ENCODE measurements around the gene CIDEB. TPM values are rescaled to one million over a fixed set of nuclear protein-coding genes. Genes with fewer than 3 reads are reported as not detected.
"Not testable (repeated sequence)": the region's sequence is repeated elsewhere in the genome, so short reads cannot be mapped to it uniquely, and the experiment has no call there.

The CIDEB gene
- polyA plus RNA-seq, 4 donors, result 20.2 to 28.4 (median 24.5) TPM

- DNase-seq (ENCODE audit: low read depth in 4 of 4, low spot score in 3 of 4), result no peak
Measured at GRCh38 chr14:24334431-24335291, 26.9 kb upstream of the CIDEB start, which contains the start of gene ADCY4. TSS of gene ADCY4 (minus strand) at chr14:24335071. CDS start at chr14:24334652, 419 bp downstream.

DNA sequence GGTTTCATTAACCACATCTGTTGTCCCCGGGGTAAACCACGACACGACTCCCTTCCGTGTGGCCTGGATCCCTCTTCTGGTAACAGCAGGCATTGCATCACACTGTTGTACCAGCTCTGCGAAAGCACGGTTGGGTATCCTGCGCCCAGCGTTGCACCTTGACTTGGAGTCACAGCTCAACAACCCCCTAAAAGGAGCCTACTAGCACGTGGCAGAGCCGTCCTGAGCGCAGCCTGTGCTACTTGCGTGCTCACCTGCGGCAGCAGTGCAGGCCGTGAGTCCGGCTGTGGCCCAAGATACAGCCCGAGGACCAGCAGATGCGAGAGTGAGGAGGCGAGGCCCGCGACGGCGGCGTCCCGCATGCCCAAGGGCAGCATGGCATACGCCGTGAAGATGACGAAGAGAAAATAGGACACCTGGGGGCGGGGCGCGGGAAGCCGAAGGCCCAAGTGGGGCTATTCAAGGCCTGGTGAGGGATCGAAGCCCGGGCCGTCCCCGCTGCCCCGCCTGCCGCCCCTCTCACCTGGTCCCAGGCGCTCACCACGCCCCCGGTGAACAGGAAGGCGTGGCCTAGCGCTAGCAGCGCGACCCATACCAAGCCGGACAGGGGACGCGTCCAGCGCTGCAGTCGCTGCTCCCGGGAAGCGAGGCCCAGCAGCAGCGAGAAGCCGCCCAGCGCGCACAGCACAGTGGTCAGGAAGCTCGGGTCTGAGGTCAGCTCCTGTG is 24.7 kb upstream of the CIDEB start:
- DNase-seq (ENCODE audit: low read depth in 4 of 4, low spot score in 3 of 4), result no peak

GRCh38 chr14:24331731-24332267 is 24.0 kb upstream of the CIDEB start:
- DNase-seq (ENCODE audit: low read depth in 4 of 4, low spot score in 3 of 4), result no peak

DNA sequence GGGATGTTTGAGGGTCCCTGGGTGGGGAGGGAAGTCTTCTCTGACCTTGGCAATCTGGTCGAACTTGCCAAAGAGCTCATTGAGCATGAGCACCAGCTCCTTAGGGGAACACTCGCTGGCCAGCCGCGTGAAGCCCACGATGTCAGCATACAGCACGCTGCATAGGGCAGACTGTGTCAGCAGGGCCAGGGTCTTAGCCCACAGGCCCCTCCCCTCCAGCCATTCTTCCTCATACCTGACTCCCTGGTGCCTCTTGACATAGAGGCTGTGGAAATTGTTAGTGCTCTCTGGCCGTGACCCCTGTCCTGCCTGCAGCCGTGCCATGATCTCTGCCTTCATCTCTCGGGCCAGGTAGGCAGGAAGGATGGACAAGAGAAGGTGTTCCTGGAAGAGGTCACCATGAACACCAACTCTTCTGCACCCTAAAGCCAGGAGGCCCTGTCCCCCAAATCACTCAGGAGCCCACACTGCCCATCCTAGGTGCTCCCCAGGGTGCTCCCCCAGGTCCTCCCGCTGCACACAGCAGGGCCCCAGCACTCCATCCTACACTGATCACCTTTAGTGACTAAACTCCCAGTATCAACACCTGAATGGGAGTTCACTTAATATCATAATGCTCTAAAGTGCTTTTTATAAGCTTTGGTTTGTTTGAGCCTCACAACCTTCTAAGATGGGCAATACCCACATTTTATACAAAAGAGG is 23.3 kb upstream of the CIDEB start:
- DNase-seq (ENCODE audit: low read depth in 4 of 4, low spot score in 3 of 4), result no peak

- DNase-seq (ENCODE audit: low read depth in 4 of 4, low spot score in 3 of 4), result no peak
Measured at GRCh38 chr14:24329736-24330135, 22.0 kb upstream of the CIDEB start.

- no peak for DNase-seq (ENCODE audit: low read depth in 4 of 4, low spot score in 3 of 4)
Measured at GRCh38 chr14:24329073-24329663, 21.4 kb upstream of the CIDEB start.

DNA sequence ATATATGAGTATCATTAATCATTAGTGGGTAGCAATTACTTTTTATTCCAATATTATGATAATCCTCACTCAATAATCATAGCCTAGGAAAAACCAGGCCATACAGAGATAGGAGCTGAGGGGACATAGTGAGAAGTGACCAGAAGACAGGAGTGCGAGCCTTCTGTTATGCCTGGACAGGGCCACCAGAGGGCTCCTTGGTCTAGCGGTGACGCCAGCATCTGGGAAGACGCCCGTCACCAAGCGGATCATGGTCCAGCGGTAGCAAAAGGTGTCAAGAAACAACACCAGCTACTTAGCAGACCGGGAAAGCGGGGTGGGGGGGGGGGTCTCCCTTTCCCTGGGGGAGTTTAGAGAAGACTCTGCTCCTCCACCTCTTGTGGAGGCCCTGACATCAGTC is 20.1 kb upstream of the CIDEB start:
- DNase-seq (ENCODE audit: low read depth in 4 of 4, low spot score in 3 of 4), result not testable (repeated sequence)

- DNase-seq (ENCODE audit: low read depth in 4 of 4, low spot score in 3 of 4), result no peak
Measured at GRCh38 chr14:24327303-24327702, 19.5 kb upstream of the CIDEB start.

- DNase-seq (ENCODE audit: low read depth in 4 of 4, low spot score in 3 of 4), result no peak
Measured at GRCh38 chr14:24325963-24326362, 18.2 kb upstream of the CIDEB start.

DNA sequence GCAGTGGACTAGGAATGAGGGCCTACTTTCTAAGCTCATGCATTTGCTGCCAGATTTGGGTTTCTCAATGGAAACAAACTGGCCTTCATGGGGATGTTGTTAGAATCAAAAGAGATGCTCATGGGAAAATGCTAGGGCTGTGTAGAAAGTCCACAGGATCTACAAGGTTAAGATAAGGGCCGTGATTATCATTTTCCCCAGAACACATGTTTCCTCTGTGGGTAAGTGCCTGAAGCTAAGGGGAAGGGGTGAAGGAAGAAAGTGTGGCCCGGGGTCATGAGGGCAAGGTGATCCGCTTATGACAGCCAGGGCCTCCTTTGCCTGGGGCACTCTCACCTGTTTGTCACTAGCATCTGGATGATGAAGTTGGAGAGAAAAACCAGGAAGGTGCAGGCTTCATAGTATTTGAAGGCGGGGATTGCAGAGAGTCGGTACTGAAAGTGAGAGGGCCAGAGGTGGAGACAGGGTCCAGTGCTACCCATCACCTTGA is 17.3 kb upstream of the CIDEB start:
- DNase-seq (ENCODE audit: low read depth in 4 of 4, low spot score in 3 of 4), result no peak

GRCh38 chr14:24324024-24324423 is 16.2 kb upstream of the CIDEB start:
- DNase-seq (ENCODE audit: low read depth in 4 of 4, low spot score in 3 of 4), result no peak

DNA sequence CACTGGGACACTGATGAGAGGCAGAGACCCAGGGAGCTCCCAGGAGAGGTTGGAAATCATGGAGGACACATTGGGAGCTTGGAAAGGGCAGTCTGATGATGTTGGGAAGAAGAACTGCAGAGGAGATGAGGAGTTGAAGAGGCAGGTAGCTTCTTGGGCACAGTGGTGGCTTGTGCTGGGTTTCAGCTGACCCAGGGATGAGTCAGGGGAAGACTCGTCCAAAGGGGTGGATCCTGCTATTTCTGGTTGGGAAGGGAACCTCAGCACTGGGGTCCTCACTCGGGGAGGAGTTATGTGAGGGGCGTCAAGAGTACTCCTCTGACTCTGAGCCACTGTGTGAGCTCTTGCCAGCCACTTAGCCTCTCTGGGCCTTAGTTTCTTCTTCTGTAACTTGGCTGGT is 15.6 kb upstream of the CIDEB start:
- DNase-seq (ENCODE audit: low read depth in 4 of 4, low spot score in 3 of 4), result no peak

- no peak for DNase-seq (ENCODE audit: low read depth in 4 of 4, low spot score in 3 of 4)
Measured at GRCh38 chr14:24322672-24323071, 14.9 kb upstream of the CIDEB start.

GRCh38 chr14:24321212-24321975 is 13.6 kb upstream of the CIDEB start:
- DNase-seq (ENCODE audit: low read depth in 4 of 4, low spot score in 3 of 4), result no peak

GRCh38 chr14:24317141-24317928 is 9.6 kb upstream of the CIDEB start:
- no peak for DNase-seq (ENCODE audit: low read depth in 4 of 4, low spot score in 3 of 4)

- no peak for DNase-seq (ENCODE audit: low read depth in 4 of 4, low spot score in 3 of 4)
Measured at GRCh38 chr14:24316597-24316950, 8.8 kb upstream of the CIDEB start.

DNA sequence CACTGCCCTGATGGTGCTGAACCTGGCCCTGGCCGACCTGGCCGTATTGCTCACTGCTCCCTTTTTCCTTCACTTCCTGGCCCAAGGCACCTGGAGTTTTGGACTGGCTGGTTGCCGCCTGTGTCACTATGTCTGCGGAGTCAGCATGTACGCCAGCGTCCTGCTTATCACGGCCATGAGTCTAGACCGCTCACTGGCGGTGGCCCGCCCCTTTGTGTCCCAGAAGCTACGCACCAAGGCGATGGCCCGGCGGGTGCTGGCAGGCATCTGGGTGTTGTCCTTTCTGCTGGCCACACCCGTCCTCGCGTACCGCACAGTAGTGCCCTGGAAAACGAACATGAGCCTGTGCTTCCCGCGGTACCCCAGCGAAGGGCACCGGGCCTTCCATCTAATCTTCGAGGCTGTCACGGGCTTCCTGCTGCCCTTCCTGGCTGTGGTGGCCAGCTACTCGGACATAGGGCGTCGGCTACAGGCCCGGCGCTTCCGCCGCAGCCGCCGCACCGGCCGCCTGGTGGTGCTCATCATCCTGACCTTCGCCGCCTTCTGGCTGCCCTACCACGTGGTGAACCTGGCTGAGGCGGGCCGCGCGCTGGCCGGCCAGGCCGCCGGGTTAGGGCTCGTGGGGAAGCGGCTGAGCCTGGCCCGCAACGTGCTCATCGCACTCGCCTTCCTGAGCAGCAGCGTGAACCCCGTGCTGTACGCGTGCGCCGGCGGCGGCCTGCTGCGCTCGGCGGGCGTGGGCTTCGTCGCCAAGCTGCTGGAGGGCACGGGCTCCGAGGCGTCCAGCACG is 8.2 kb upstream of the CIDEB start:
- DNase-seq (ENCODE audit: low read depth in 4 of 4, low spot score in 3 of 4), result no peak

DNA sequence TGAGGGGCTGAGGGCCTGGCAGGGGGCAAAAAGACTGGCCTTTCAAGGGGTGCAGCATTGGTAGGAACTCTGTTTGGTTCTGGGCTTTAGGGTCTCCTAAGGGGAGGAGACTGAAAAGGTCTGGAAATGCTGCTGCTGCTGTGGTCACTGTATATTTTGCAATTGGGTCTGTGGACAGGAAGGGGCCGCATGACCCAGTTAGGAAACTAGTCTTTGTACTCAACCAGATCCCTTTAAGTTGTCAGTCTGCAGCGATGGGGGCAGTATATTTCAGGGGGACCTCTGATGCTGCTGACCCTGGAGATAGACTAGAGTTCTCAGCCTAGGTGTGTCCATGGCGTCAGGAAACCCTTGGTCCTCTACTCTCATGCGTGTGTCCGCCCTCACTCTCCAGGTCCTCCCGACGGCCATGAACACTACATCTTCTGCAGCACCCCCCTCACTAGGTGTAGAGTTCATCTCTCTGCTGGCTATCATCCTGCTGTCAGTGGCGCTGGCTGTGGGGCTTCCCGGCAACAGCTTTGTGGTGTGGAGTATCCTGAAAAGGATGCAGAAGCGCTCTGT is 7.5 kb upstream of the CIDEB start:
- no peak for DNase-seq (ENCODE audit: low read depth in 4 of 4, low spot score in 3 of 4)

Measured in left renal pelvis (tissue), 4 donors.